IMR-90 (cell line): ENCODE measurements around the gene TNS3. TPM values are rescaled to one million over a fixed set of nuclear protein-coding genes. Genes with fewer than 3 reads are reported as not detected.
A peak's percentile ranks its signal among the peaks of the same experiment; 100 is the strongest.

ENCODE experiments used
- ATAC-seq: fragments of 200-7000 bp; cut with Tn5 transposase; 2 replicates; pipeline ENCODE4 v1.9.1; 2020; ENCODE audit warnings: low read depth, mild to moderate bottlenecking, moderate library complexity
- BruUV-seq: library from RNA; stranded (reverse); fragments of 400-500 nt; replicated peaks from 2 replicates; lab custom pipeline; 2021; lab: Mats Ljungman, UMichigan
- CTCF ChIA-PET: fragments of 300-600 bp; formaldehyde crosslinking; extraction: SDS; loops from one replicate; lab custom pipeline; 2021; ENCODE audit warnings: antibody characterized with exemption; lab: Yijun Ruan, JAX
- POLR2A ChIA-PET: fragments of 300-600 bp; sonication (Branson Sonifier 250); formaldehyde crosslinking; loops from one replicate; lab custom pipeline; 2022; ENCODE audit warnings: antibody characterized with exemption; ENCODE audit not compliant: unreplicated experiment; lab: Charles Lee
- DNase-seq: peaks from one replicate; pipeline ENCODE4 v3.0.0; 2013
- H2AFZ ChIP-seq: replicated peaks from 2 replicates; pipeline ENCODE3; 2013; ENCODE audit warnings: low read length, mild to moderate bottlenecking; ENCODE audit not compliant: poor library complexity
- H2AK5ac ChIP-seq: 2 replicates; pipeline ENCODE4 v1.6.1; 2013; ENCODE audit warnings: low read depth, low read length, inconsistent platforms
- H2AK9ac ChIP-seq: replicated peaks from 2 replicates; pipeline ENCODE3; 2013; ENCODE audit warnings: mild to moderate bottlenecking, low read depth, low read length, moderate library complexity; ENCODE audit not compliant: poor library complexity
- H2BK120ac ChIP-seq: 2 replicates; pipeline ENCODE4 v1.6.1; 2013; ENCODE audit warnings: low read depth, low read length, inconsistent platforms
- H2BK15ac ChIP-seq: 3 replicates; pipeline ENCODE4 v1.6.1; 2013; ENCODE audit warnings: low read depth, low read length, inconsistent platforms
- H2BK20ac ChIP-seq: 2 replicates; pipeline ENCODE4 v1.6.1; 2013; ENCODE audit warnings: low read depth, mild to moderate bottlenecking, inconsistent platforms, low read length, moderate library complexity
- H2BK5ac ChIP-seq: 2 replicates; pipeline ENCODE4 v1.6.1; 2013; ENCODE audit warnings: mild to moderate bottlenecking, low read depth, low read length, inconsistent platforms; ENCODE audit not compliant: poor library complexity, severe bottlenecking
- H3K14ac ChIP-seq: replicated peaks from 2 replicates; pipeline ENCODE4 v1.6.1; 2013; ENCODE audit warnings: low read depth, low read length, inconsistent platforms
- H3K18ac ChIP-seq: 2 replicates; pipeline ENCODE4 v1.6.1; 2013; ENCODE audit warnings: low read depth, low read length, control low read depth
- H3K23ac ChIP-seq: 2 replicates; pipeline ENCODE4 v1.6.1; 2013; ENCODE audit warnings: low read depth, low read length, inconsistent platforms
- H3K27ac ChIP-seq: 2 replicates; pipeline ENCODE4 v1.5.1; 2013; ENCODE audit warnings: mild to moderate bottlenecking, control low read depth, low read length; ENCODE audit not compliant: insufficient read depth
- H3K27me3 ChIP-seq: 2 replicates; pipeline ENCODE4 v1.6.1; 2013; ENCODE audit warnings: low read length; ENCODE audit not compliant: control insufficient read depth, insufficient read depth
- H3K36me3 ChIP-seq: 2 replicates; pipeline ENCODE4 v1.6.1; 2013; ENCODE audit warnings: low read length, mixed read lengths; ENCODE audit not compliant: control insufficient read depth, insufficient read depth
- H3K4ac ChIP-seq: 2 replicates; pipeline ENCODE4 v1.6.1; 2013; ENCODE audit warnings: low read depth, low read length, inconsistent platforms
- H3K4me1 ChIP-seq: 2 replicates; pipeline ENCODE4 v1.6.1; 2013; ENCODE audit warnings: low read length, mixed read lengths; ENCODE audit not compliant: control insufficient read depth, insufficient read depth
- H3K4me2 ChIP-seq: 2 replicates; pipeline ENCODE4 v1.6.1; 2013; ENCODE audit warnings: low read depth, mild to moderate bottlenecking, control low read depth, low read length, moderate library complexity
- H3K4me3 ChIP-seq: 2 replicates; pipeline ENCODE4 v1.5.1; 2013; ENCODE audit warnings: low read depth, mild to moderate bottlenecking, control low read depth, low read length, moderate library complexity; ENCODE audit not compliant: insufficient read depth
- H3K56ac ChIP-seq: 2 replicates; pipeline ENCODE4 v1.6.1; 2013; ENCODE audit warnings: low read length, inconsistent platforms; ENCODE audit not compliant: insufficient read depth; ENCODE audit errors: extremely low read depth
- H3K79me1 ChIP-seq, 2 experiments: 2 replicates each; pipeline ENCODE4 v1.6.1; 2013; ENCODE audit warnings: low read length in 2 of 2, inconsistent platforms in 1 of 2, low read depth in 1 of 2
- H3K9ac ChIP-seq: 2 replicates; pipeline ENCODE4 v1.6.1; 2013; ENCODE audit warnings: low read depth, low read length, control low read depth
- H3K9me1 ChIP-seq: 2 replicates; pipeline ENCODE4 v1.6.1; 2013; ENCODE audit warnings: low read length, inconsistent platforms; ENCODE audit not compliant: insufficient read depth
- H3K9me3 ChIP-seq: 2 replicates; pipeline ENCODE4 v1.6.1; 2013; ENCODE audit warnings: low read length; ENCODE audit not compliant: control insufficient read depth, insufficient read depth
- H4K20me1 ChIP-seq: 2 replicates; pipeline ENCODE4 v1.6.1; 2013; ENCODE audit warnings: low read length, inconsistent platforms; ENCODE audit not compliant: insufficient read depth
- H4K5ac ChIP-seq: 2 replicates; pipeline ENCODE4 v1.6.1; 2013; ENCODE audit warnings: mild to moderate bottlenecking, low read depth, low read length, control low read depth
- H4K8ac ChIP-seq, 2 experiments: 2 replicates each; pipeline ENCODE4 v1.6.1; 2013; ENCODE audit warnings: low read depth in 2 of 2, low read length in 2 of 2, control low read depth in 1 of 2, inconsistent platforms in 1 of 2
- H4K91ac ChIP-seq: 2 replicates; pipeline ENCODE4 v1.6.1; 2013; ENCODE audit warnings: low read depth, low read length, inconsistent platforms; ENCODE audit not compliant: insufficient read depth
- NFE2L2 ChIP-seq: fragments of 150-350 bp; IDR thresholded peaks from 2 replicates; pipeline ENCODE4 v1.6.1; 2016; ENCODE audit warnings: low read depth, mild to moderate bottlenecking, low read length
- WGBS, 2 experiments: methylation state at CpG; one replicate each; pipeline versions ENCODE4 v1.1.5 to v1.1.7; 2013; ENCODE audit warnings: missing lambda C conversion rate in 2 of 2; ENCODE audit not compliant: insufficient read length in 1 of 2; ENCODE audit errors: extremely low coverage in 2 of 2; 5-methylcytosine and 5-hydroxymethylcytosine counted together
- dilution Hi-C: fragments of 300-500 bp; cut with HindIII; formaldehyde crosslinking; loops from one replicate; pipeline ENCODE4 v1.14.3; 2018; ENCODE audit warnings: low sequenced_read_pairs; ENCODE audit not compliant: unreplicated experiment
- in situ Hi-C: fragments of 300-500 bp; cut with MboI; formaldehyde crosslinking; loops from 3 replicates; pipeline ENCODE4 v1.14.3; 2019; ENCODE audit warnings: low sequenced_read_pairs, inconsistent platforms, mixed read lengths
- intact Hi-C: fragments of 100-400 bp; cut with micrococcal nuclease; formaldehyde crosslinking; loops from 2 replicates; pipeline ENCODE4 v1.10.0; 2022
- polyA plus RNA-seq, 3 experiments: library from polyadenylated mRNA; depleted of rRNA; stranded (reverse); fragments of >200 nt; gene quantifications; 2 replicates each; pipeline ENCODE4 v1.2.3, GENCODE V29; 2012; ENCODE audit warnings: low replicate concordance in 1 of 3
- total RNA-seq: library from RNA; depleted of rRNA; stranded (reverse); fragments of >200 nt; gene quantifications from 2 replicates; pipeline ENCODE4 v1.2.3, GENCODE V29; 2012
- TF ChIP-seq, protein P1 (sequence below): fragments of 150-350 bp; IDR thresholded peaks from 2 replicates; pipeline ENCODE4 v1.6.1; 2017; ENCODE audit warnings: mild to moderate bottlenecking, antibody characterized with exemption, low read length, low read depth

The TNS3 gene
- total and polyA plus RNA-seq, 2 of the 4 experiments (the other 2 are of a cell fraction): 64.3 to 79.2 TPM

DNA sequence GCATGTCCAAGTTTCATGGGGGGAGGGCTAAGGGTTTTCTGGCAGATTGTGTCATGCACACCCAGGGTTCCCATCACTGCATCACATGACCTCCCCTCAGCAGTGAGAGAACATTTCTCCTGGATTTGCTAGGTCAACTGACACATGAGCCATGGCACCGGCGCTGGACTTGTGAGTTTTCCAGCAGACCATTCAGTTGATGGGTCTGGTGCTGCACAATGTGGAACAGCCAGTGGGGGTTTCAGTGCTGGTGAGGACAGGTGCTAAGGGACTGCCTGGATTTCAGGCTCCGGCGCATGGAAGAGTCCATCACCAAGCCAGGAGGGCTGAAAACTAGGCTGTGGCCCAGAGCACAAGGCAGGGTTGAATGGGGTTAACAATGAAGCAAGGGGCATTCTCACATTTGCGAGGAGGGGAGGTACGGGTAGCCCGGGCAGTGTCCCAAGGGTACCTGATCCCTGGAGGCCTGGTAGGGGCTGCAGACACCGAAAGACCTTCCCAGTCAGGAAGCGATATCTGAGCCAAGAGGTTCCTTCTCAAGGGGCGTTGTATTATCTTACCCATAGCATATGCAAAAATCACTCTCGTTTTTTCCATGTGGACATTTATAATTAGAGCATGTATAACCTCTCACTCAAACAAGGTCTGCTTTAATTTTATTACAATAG is 203.0 kb downstream of the TNS3 start:
- no peak overlapping the region for H3K4ac ChIP-seq
- ChIA-PET CTCF (no interaction called here), POLR2A (no interaction called here)
- no peak overlapping the region for H3K56ac ChIP-seq
- TF ChIP-seq NFE2L2: no peak
- TF ChIP-seq, protein P1, sequence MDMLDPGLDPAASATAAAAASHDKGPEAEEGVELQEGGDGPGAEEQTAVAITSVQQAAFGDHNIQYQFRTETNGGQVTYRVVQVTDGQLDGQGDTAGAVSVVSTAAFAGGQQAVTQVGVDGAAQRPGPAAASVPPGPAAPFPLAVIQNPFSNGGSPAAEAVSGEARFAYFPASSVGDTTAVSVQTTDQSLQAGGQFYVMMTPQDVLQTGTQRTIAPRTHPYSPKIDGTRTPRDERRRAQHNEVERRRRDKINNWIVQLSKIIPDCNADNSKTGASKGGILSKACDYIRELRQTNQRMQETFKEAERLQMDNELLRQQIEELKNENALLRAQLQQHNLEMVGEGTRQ: peak; percentile 32
- H4K8ac ChIP-seq: no peak overlapping the region
- DNase-seq: no peak
- no peak overlapping the region for H3K4me3 ChIP-seq
- no TSS peak for BruUV-seq
- 93% methylated on average over 2 of the region's 11 CpGs; no CpG with 5 or more reads in 1 of the 2 experiments for WGBS, 2 experiments
- no peak overlapping the region for H3K18ac ChIP-seq
- no peak overlapping the region for H2AFZ ChIP-seq
- peaks cover 21 to 91% of the 10 kb centered on the region in 2 experiments for H3K79me1 ChIP-seq
- H3K4me1 ChIP-seq: peaks cover 22% of the 10 kb centered on the region
- no peak overlapping the region for H3K4me2 ChIP-seq
- no peak overlapping the region for H4K91ac ChIP-seq
- no peaks in the 10 kb centered on the region for H3K27me3 ChIP-seq
- no peak overlapping the region for H3K23ac ChIP-seq
- H4K20me1 ChIP-seq: peaks cover 86% of the 10 kb centered on the region
- H3K9ac ChIP-seq: no peak overlapping the region
- no peak overlapping the region for H2BK120ac ChIP-seq
- no peak overlapping the region for H4K5ac ChIP-seq
- H3K14ac ChIP-seq: no peak overlapping the region
- peaks cover 57% of the 10 kb centered on the region for H3K9me1 ChIP-seq
- no peak overlapping the region for H2BK15ac ChIP-seq
- dilution Hi-C loops (no loop called here), in situ Hi-C loops (no loop called here), intact Hi-C loops (no loop called here)
- H2BK20ac ChIP-seq: no peak overlapping the region
- H3K36me3 ChIP-seq: peaks cover 14% of the 10 kb centered on the region
- no peak for ATAC-seq
- H3K9me3 ChIP-seq: no peaks in the 10 kb centered on the region
- no peak overlapping the region for H2AK5ac ChIP-seq
- no peak overlapping the region for H3K27ac ChIP-seq
- no peak overlapping the region for H2AK9ac ChIP-seq
- H2BK5ac ChIP-seq: no peak overlapping the region
